ENCODE data around the gene ACOT8. TPM values are rescaled to one million over a fixed set of nuclear protein-coding genes. Genes with fewer than 3 reads are reported as not detected.

The ACOT8 gene
- total and polyA plus RNA-seq, 2 of the 8 experiments (the other 6 are each of a cell fraction or from before 2014, with no cell fraction given) = 37.6 to 88.8 TPM

DNA sequence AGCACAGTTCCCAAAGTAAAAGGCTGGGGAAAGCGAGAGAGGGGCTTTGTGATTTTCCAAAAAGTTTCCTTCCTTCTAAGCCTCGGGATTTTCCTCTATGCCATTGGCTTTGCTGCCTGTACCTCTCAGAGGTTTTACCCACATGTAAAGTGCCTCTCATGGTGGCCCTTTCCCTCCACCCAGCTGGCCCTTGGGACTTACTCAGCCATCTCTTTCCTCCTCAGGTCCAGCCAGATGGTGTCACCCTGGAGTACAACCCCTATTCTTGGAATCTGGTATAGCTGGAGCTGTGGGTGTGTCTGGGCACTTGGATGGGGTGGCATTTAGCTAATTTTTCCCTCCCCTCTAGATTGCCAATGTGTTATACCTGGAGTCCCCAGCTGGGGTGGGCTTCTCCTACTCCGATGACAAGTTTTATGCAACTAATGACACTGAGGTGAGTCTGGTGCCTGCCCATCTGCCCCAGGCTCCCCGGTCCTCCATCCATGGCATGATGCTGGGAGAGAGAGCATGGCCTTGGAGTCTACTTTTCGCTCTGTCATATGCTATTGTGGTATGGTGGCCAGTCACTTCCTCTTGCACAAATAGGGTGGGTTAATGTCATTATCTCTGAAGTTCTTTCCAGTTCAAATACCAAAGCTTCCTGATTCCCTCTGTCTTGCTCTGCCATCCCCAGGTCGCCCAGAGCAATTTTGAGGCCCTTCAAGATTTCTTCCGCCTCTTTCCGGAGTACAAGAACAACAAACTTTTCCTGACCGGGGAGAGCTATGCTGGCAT, 35.0 kb upstream of the ACOT8 start:
- Histone ChIP-seq H3K79me2 (ENCODE audit: control insufficient read depth in 1 of 2, insufficient read depth in 2 of 2, low read length in 2 of 2) (peaks cover 0 to 7% of the 10 kb centered on the region in 2 experiments; a peak in 1 of 4 replicates), H3K36me3 (ENCODE audit: control insufficient read depth in 2 of 4, insufficient read depth in 4 of 4, low read length in 3 of 4) (peaks cover 6 to 16% (median 10%) of the 10 kb centered on the region in 4 experiments), H3K9me3 (ENCODE audit: insufficient read depth in 2 of 2, low read depth in 1 of 2, low read length in 1 of 2) (no peaks in the 10 kb centered on the region), H3K4me3 (ENCODE audit: extremely low read depth in 1 of 4, insufficient read depth in 2 of 4, low read depth in 3 of 4, low read length in 4 of 4) (peak overlapping the region; percentile 55 to 79 (median 74)), H3K79me1 (ENCODE audit: low read depth, low read length) (peaks cover 3% of the 10 kb centered on the region; the same call in 1 of the 2 replicates), H3K18ac (ENCODE audit: extremely low read depth, low read length) (no peak overlapping the region), H3K14ac (ENCODE audit: insufficient read length) (no peak overlapping the region), H3K23ac (ENCODE audit: insufficient read length) (no peak overlapping the region), H3K56ac (replicated peaks; ENCODE audit: insufficient read length, low read depth, low read length) (no peak overlapping the region), H2BK20ac (ENCODE audit: low read length) (no peak overlapping the region), H4K5ac (ENCODE audit: insufficient read length, low read depth, low read length) (no peak overlapping the region), H3K4me2 (ENCODE audit: insufficient read depth in 1 of 2, low read depth in 2 of 2, low read length in 2 of 2) (peak overlapping the region; percentile 72 to 95), H4K20me1 (replicated peaks in 1 of 2; ENCODE audit: control insufficient read depth in 1 of 2, insufficient read depth in 2 of 2, low read length in 2 of 2) (peaks cover 0 to 9% of the 10 kb centered on the region in 2 experiments), H2BK12ac (ENCODE audit: low read depth, low read length) (no peak overlapping the region), H2BK120ac (replicated peaks; ENCODE audit: low read depth, low read length) (no peak overlapping the region), H2AFZ (ENCODE audit: low read length) (no peak overlapping the region), H2BK5ac (ENCODE audit: low read depth, low read length) (no peak overlapping the region), H2BK15ac (ENCODE audit: low read length) (no peak overlapping the region), H3K23me2 (ENCODE audit: low read depth, low read length) (peaks cover 15% of the 10 kb centered on the region; the same call in 1 of the 2 replicates), H3K9ac (replicated peaks in 1 of 4; ENCODE audit: extremely low read depth in 1 of 4, low read depth in 3 of 4, low read length in 3 of 4) (0 out of 7 replicates have a peak overlapping the region, but pooled peaks of 1 of the 4 experiments have one; percentile 38), H3K4me1 (replicated peaks in 1 of 4; ENCODE audit: control insufficient read depth in 3 of 4, insufficient read depth in 4 of 4, low read length in 3 of 4) (peaks cover 0 to 10% (median 6%) of the 10 kb centered on the region in 4 experiments; a peak in 6 of 7 replicates), H3K27ac (ENCODE audit: low read depth, low read length) (no peak overlapping the region), H2AK5ac (ENCODE audit: low read depth, low read length) (no peak overlapping the region), H4K91ac (replicated peaks; ENCODE audit: insufficient read length, low read length) (no peak overlapping the region), H3K27me3 (replicated peaks in 1 of 4; ENCODE audit: control insufficient read depth in 3 of 4, extremely low read depth in 1 of 4, insufficient read depth in 3 of 4, low read length in 3 of 4) (no peaks in the 10 kb centered on the region), H4K8ac (ENCODE audit: extremely low read depth, insufficient read depth, low read length) (no peak overlapping the region; the same call in 1 of the 2 replicates), H3K4ac (replicated peaks; ENCODE audit: insufficient read length, low read depth, low read length) (no peak overlapping the region)
- DNase-seq (ENCODE audit: low read depth in 1 of 2, low spot score in 2 of 2) = no peak
- no peak for FAIRE-seq
- TF ChIP-seq CREB1 (IDR thresholded peaks at IDR 0.05) (no peak), RAD21 (IDR thresholded peaks at IDR 0.05 in 1 of 2, conservative IDR thresholded peaks at IDR 0.05 in 1 of 2; ENCODE audit: low read depth in 2 of 2, low read length in 2 of 2) (0 out of 4 replicates have a peak, but pooled peaks of 1 of the 2 experiments have one; percentile 1), RNF2 (IDR thresholded peaks at IDR 0.05; ENCODE audit: borderline replicate concordance, low read depth, low read length, missing control alignments, poor library complexity, severe bottlenecking) (no peak), POLR2A (IDR thresholded peaks at IDR 0.05; ENCODE audit: control extremely low read depth in 1 of 2, low read depth in 2 of 2, low read length in 2 of 2) (peak in 1 of 2 experiments; percentile 49; a peak in 1 of 3 replicates)
- TF ChIP-seq, protein P1, sequence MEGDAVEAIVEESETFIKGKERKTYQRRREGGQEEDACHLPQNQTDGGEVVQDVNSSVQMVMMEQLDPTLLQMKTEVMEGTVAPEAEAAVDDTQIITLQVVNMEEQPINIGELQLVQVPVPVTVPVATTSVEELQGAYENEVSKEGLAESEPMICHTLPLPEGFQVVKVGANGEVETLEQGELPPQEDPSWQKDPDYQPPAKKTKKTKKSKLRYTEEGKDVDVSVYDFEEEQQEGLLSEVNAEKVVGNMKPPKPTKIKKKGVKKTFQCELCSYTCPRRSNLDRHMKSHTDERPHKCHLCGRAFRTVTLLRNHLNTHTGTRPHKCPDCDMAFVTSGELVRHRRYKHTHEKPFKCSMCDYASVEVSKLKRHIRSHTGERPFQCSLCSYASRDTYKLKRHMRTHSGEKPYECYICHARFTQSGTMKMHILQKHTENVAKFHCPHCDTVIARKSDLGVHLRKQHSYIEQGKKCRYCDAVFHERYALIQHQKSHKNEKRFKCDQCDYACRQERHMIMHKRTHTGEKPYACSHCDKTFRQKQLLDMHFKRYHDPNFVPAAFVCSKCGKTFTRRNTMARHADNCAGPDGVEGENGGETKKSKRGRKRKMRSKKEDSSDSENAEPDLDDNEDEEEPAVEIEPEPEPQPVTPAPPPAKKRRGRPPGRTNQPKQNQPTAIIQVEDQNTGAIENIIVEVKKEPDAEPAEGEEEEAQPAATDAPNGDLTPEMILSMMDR (IDR thresholded peaks at IDR 0.05; ENCODE audit: control extremely low read depth in 1 of 3, insufficient read depth in 1 of 3, low read depth in 1 of 3, low read length in 3 of 3) = peak in 1 of 3 experiments; percentile 12; a peak in 1 of 4 replicates
- ChIA-PET CTCF (ENCODE audit: partially characterized antibody) (interaction anchor here (0.7 to 6.3 kb wide), 12 partner anchors 9 to 79 kb away, joined by 3 to 40 read pairs (median 6); partner anchors contain the start of gene ZSWIM1), POLR2A (ENCODE audit: partially characterized antibody) (interaction anchor here (0.6 to 11.2 kb wide), 15 partner anchors 8 to 101 kb away, joined by 3 to 172 read pairs (median 4); partner anchors contain the start of genes DNTTIP1, PCIF1, PLTP and WFDC3)
- WGBS, 2 experiments (ENCODE audit: extremely low coverage in 1 of 2, insufficient coverage in 1 of 2, insufficient read length in 1 of 2, insufficient replicate concordance in 2 of 2, low coverage in 1 of 2, low lambda C conversion rate in 2 of 2, missing lambda C conversion rate in 1 of 2) = 81% methylated on average over 9 of the region's 9 CpGs; no CpG with 5 or more reads in 1 of the 2 experiments

All from H1 (cell line).